ENCODE measurements around the gene MED13L.

Gene MED13L

DNA sequence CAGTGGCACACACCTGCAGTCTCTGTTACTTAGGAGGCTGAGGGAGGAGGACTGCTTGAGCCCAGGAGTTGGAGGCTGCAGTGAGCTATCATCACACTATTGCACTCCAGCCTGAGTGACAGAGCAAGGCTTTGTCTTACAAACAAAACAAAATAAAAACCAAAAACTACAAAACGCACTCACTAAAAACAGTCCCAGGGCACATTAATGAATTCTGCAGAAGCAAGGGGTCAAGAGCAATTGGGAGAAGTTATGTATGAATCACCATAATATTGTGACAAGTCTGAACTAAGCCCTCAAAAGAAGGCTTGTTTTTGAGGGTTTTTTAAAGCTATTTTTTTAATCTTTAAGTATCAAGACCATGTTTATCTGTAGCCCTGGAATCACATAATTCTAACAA, 201.1 kb downstream of the MED13L start:
- DNase-seq, result no peak

DNA sequence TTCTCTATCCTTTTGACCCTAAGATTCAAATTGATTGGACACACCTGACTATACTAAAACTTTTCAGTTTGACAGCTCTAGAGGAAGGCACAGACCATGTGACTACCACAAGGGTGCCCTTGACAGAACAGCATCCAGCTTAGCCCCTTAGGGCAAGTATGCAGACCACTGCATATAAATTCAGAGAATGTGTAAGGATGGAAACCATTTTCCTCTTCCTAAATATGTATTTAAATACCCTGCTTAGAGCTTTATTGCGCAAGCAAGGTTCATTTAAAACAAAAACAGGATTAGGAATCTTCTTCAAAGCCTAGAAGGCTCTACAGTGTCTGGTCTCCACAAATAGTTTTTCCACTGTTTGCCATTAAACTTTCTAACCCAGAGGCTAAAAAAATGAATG, 202.8 kb downstream of the MED13L start:
- no peak for DNase-seq

DNA sequence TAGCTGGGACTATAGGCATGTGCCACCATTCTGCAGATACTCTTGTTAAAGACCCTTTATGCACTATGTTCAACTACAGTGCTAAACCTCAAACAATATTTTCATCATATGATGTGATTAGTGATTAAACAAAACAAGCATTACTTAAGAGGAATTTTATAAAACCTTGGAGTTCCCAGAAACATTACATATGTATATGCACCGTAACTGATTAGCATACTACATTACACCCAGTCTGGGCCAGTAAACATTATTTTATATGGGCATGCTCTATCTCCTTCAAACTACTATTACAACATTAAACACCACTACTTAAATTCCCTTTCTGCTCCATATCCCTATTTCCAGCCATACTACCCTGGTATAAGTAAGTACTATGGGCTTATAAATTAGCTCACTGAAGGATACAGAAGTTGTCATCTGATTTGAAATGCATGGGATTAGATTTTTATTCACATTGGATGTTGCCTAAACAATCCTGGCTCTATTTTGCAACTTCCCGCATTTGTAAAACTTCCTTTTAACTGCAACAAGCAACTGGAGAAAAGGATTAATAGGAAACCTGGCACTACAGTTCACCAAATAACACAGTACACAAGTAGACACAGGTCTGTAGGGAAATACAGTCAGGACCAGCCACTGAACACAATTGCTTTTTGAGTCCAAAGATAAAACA, 205.8 kb downstream of the MED13L start:
- DNase-seq, result no peak

DNA sequence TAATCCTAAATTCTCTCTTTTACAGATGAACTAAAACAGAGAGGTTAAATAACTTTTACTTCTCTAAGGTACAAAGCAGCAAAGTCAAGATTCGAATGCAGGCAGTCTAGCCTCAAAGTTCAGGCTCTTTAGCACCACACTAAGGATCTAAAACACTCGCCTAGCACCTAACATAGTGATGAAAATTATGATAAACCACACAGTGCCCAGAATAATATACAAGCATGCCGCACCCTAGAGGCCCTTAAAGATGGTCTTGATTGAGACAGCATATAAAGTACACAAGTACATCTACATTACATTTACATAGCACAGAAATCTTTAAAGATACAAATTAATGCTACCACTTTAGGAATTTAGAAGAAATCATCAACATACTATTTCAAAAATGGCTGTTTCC, 207.0 kb downstream of the MED13L start:
- DNase-seq, result no peak

DNA sequence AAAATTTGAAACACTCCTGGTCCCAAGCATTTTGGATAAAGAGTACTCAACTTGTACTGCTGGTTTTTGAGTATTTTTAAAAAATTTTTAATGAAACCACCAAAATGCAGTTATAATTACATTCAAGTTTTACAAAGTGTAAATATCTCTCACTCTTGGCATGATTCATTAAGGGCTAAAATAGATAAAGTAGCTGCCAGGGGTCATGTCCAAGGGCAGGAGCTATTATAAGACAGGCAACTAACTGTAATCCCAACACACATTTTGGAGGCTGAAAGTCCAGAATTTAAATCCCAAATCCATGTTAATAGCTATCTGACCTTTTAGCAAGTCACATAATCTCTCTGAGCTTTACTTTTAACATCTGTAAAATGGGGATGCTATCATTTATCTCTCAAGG, 207.6 kb downstream of the MED13L start:
- no peak for DNase-seq

DNA sequence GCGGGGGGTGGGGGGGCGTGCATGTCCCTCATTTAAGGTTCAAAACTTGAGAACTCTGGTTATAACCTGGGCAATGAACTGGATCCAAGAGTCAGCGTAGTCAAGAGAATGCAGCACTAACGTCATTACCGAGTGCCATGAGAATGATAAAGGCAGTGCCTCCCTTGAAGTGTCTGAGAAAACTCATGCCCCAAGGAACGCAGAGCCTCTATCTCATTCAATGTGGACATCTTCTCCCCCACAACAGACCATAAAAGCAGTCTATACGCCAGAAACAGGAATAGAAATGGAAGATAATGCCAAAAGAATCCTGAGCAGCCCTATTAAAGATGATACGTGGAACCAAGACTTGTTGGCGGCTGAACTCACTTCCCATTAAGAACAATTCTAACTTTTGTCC, 208.6 kb downstream of the MED13L start:
- no peak for DNase-seq

DNA sequence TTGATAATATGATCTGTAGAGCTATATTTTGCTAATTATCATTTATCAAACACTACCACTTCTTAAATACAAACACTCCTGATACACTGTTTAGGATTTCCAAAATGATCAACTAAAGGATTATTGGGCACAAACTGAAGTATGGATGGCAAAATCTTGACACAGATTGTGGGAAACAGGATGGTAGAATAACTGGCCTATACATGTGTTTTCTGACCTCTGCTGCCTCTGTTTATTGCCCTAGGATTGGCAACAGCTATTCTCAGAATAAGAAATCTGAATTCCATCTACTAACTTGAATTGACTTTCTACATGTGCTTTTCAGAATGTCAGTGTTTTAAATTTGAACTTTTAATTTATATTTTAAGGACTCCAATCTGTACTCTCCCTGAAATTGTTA, 209.1 kb downstream of the MED13L start:
- no peak for DNase-seq

DNA sequence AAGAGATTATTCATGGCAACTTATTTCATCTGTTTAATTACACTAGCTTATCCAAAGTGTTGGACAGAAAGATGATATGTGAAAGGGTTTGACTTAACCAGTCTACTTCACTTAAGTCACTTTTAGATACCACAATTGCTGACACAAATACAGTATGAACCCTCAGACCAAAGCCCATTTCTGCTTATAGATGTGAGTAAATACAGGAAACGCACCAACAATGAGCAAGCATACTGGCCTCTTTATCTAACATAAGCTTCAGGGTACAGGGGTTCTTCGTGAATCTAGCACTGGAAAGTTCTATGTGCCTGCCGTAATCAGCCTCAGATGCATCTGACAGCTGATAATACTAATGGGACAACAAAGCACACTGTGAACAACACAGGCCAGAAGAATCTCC, 209.6 kb downstream of the MED13L start:
- peak; percentile 43 for DNase-seq

DNA sequence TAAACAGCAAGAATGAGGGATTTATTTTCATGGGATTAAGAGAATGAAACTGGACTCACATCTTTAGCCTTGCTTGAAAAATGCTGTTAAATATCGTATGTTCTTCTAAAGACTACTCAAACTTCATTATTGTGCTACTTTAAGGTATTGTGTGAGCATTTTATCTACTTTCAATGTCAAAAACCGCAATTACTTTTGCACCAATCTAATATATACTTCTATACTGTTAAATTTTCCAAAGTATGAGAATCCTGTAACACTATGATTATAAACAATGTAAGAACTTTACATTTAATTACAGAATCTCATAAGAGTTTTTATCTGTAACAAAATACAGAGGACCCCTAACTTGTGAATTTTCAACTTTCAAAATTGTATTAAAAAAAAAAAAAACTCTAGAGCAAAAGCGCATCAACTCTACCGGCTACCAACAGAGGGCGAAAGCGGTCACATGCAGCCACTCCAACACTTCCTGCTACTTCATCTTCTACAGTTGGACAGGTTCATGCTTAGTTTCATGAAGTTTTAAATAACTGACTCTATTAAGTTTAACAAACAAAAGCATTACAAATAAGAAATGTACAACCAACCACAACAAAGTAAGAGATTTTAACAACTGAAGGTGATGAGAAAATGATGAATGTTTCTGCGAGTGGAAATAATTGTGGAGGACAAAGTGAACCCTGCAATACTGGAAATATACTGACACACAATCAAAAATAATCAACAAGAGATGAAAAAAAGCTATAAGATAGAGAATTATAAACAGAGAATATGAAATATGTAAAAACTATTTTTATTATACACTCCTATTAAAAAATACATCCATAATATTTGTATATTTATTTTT, 210.9 kb downstream of the MED13L start:
- peak; percentile 80 for DNase-seq

DNA sequence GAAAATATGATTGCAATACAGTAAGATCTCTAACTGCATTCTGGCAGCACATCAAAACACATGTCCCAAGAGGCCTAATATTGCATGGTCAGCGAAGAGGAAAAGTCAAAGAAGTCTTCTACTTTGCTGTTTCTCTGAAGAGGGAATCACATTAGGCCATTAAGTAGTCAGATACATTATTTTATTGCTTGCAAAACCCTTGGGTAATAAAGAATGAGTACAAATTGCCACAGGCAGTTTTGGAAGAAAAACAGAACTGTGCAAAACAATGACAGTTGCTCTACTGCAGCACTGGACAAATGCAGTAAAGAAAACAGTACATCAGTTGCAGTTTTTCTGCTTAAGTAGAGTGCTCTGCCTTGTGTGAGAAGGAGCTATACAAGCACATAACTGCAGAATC, 211.9 kb downstream of the MED13L start:
- DNase-seq, result no peak

DNA sequence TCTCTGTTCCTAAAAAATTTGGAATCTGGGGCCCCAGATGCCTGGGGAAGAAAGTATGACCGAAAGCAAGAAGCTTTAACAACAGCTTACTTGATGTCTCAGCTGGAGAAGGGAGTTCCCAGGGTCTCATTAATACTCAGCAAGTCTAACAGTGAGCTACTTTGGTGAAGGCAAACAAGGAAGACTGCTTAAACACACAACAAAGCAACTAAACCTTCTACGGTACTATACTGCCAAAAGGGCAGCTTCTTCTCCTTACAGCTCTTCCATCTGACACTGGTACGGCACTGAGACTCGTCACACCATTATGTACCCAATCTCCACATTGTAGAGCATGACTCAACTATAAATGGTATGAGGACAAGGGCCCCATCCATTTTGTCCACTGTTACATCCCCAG, 213.0 kb downstream of the MED13L start:
- DNase-seq, result no peak

DNA sequence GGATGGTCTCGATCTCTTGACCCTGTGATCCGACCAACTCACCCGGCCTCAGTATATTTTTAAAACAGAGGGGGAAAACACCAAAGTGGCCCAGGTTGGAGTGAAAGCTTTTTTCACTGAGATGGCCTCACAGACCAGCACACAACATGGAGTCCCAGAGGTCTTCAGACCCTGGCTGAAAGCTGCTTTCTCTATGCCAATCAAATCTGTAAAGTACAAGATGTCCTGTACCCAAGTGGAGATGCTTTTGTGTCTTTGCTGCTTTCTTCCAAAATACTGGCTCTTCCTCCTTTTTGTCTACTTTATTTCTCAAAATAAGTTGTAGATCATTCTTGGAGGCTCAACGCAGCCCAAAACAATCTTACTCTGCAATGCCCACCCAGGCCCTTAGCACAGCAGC, 214.8 kb downstream of the MED13L start:
- no peak for DNase-seq

DNA sequence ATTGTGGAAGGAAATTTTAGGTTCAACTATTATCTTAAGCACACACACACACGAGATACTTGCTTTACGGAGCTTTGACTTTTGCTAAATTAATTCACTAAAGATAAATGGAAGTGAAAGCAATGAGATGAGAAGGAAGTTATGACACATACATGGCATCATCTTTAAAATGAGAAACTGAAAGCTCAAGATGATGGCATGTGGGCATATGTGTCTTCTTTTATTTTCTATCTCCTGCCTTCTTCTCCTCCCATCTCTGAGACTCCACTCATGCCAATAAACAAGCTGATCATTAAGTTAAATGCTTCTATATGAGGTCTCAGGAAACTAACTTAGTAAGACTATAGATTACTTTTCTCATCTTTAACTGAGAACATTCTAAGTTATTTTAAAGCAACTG, 216.7 kb downstream of the MED13L start:
- peak; percentile 52 for DNase-seq

DNA sequence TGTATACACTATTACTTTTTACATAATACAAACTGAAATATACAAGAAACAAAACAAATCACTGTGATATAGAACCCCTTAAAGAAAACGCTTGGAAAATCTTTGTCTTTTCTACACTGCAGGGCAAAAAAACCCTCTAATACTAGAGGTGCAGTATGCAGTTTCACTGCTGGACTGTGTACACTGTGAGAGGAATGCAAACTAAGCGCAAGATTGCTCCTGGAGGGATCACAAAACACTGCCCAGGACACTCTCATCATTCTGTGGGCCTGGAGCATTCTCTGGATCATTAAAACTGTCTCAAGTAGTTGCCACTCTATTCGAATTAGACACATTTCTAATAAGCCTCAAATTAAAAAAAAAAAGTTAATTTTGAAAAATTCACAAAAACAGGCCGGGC, 217.6 kb downstream of the MED13L start:
- DNase-seq, result no peak

DNA sequence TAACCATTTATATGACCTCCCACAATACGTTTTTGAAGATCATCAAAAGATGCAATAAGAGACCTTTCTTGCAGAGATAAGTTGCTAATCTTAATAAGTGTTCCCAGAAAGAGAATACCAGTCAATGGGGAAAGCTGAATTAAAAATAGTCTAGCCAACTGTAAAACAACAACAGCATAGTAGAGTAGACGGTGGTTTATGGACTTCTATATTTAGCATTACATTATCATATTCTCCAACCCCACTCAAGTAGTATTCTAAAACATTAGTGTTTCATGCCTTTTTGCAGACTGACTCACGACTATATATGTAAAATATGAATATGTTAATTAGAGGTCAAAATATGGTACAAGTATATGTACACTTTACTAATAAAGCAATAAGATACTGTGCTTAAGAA, 218.9 kb downstream of the MED13L start:
- no peak for DNase-seq

DNA sequence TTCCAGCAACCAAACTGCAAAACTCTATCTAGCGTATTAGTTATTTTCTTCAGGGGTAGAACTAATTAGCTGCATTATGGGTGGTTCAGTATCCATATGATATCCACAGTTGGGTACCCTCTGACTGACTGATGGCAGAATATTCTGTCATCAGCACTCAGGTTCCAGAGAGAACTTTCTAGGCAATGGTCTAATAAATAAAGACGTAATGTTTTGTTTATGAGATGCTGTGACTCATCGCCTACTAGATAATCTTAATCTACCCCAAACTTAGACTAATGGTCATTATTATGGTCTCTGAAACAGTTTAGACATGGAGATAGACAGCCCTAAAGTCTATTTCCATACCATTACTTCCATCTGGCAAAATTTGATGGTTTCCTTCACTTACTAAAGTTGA, 220.1 kb downstream of the MED13L start:
- DNase-seq, result no peak

DNA sequence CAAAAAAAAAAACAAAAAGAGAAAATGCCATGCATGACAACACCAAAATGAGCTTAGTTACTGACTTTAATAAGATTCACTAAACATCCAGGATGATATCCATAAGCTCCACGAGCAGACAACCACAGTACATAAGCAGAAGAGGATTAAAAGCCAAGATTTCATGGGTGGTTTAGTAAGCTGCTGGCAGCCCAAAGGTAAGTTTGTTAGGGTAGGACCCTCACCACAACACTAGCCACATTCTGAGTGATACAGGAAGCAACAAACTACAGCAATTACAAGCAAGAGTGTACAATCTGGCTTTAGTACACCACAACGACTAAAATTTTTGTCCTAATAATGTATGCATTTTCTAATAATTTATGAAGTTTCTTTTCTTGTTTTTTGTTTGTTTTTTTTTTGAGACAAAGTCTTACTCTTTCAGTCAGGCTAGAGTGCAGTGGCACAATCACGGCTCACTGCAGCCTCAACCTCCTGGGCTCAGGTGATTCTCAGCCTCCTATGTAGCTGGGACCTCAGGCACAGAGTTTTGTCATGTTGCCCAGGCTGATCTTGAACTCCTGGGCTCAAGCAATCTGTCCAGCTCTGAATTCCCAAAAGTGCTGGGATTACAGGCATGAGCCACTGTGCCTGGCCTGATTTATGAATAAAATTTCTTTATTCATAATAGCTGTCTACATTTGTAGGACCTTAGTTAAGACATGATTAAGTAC, 221.4 kb downstream of the MED13L start:
- no peak for DNase-seq

DNA sequence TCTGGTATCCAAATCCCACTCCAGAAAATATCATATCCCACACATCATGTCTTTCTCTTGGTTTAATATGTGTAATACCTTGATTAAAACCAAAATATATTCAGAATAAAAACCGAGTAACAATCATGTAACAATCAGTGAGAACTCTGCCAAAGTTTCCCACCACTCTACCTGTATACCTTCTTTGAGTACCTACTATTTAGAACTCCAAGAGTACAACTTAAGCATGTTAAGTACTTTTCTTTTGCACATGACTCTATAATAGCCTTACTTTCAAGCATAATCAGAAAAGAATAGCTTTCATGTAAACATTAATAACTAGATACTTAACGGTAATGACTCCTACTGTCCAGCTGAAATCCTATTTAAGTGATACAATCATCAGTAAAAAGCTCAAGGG, 223.2 kb downstream of the MED13L start:
- DNase-seq, result no peak

DNA sequence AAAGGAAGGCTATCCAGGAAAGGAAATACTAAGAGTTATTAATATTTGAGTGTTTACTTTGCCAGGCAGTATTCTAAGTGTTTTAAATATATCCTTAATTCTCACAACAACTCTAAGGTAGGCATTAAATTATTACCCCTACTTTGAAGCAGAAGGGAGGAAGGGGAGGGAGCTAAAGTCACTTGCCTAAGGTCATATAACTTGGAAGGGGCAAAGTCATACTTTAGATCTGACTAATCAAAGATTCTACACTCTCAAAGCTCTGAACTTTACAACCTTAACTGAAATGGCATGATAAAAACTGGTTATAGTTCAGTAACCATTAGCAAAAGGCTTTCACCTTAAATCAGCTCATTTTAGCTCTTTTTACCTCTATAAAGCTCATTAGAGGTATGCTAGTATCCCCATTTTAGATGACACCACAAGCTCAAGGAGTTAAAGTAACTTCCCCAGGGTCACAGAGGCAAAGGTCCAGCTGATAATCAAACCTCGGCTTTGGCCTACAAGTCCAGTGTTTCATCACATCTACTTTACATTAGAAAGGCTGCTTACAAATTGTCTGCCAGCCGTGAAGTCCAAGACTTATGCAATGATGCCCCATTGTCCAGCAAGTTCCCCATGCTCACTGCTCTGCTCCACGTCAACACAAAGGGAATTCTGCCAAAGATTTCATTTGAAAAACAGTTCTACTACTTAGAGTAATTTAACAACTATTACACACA, 223.9 kb downstream of the MED13L start:
- DNase-seq, result no peak

DNA sequence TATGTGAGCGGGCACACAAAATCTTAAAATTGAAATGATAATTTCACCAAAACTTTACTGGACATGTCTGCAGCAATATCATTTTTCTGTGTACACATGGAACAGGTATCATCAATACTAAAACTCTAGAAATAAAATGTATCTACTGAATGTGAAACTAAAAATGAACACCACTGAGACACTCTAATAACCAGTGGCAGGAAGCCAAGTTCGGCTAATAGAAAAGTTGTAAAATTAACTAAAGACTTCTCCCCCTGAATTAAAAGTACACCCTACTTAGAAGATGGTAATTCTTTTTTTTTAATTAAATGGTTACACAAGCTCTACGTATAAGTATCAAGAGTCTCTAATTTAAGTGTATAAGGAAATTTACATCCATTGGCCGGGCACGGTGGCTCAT, 227.2 kb downstream of the MED13L start:
- DNase-seq, result peak; percentile 50

DNA sequence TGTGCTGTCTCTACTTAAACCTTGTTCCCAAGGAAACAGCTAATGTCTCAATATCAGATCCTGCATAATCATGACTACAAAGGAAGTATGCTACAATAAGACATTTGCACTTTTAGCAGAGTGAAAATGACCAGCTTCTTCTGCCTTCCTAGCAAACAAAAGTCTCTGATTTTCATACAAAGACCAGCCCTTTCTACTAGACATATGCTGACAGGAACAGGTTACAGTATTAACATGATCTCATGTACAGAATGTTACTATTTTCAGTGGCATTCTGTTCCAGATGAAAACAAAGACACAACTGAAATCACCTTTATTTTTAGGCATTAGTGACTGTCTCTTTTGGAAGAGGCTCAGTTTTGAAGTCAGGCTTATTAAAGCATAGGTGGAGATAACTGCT, 228.6 kb downstream of the MED13L start:
- DNase-seq, result no peak

DNA sequence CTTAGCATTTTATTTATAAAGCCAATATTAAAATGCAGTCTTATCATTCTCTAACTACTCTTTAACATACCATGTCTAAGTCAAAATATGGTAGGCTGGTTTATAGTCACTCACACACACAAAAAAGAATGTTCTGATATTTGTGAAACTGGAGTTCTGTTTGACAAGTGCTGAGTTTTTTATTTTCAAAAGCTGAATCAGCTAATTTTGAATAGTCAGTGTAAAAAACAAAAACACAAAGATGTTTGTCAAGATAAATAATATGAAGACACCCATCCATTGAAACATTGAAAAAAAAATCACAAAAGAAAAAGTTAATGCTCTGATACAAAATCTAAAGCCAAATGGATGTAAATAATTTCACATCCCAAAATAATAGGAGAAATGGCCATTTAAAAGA, 231.5 kb downstream of the MED13L start:
- no peak for DNase-seq

DNA sequence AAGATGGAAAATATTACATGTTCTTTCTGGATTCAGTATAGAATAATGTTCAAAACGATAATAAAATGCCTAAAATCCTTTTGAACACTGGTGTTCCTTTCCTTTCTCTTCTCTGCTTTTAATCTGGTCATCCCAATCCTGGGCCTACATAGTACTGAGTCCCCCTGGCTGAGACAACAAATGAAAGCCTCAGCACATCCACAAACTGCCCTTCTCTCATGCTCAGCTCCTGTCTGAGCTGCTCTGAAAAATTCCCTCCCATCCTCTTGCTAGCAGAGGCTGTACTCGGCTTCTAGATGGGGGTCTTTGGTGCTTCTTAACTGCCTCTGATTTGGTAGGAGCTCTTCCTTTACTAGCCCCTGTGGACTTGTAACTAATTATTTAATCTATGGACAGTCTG, 232.3 kb downstream of the MED13L start:
- DNase-seq, result no peak
